ENCODE measurements around the gene CAPN15.
"Not testable (repeated sequence)": the region's sequence is repeated elsewhere in the genome, so short reads cannot be mapped to it uniquely, and the experiment has no call there.

Gene CAPN15

DNA sequence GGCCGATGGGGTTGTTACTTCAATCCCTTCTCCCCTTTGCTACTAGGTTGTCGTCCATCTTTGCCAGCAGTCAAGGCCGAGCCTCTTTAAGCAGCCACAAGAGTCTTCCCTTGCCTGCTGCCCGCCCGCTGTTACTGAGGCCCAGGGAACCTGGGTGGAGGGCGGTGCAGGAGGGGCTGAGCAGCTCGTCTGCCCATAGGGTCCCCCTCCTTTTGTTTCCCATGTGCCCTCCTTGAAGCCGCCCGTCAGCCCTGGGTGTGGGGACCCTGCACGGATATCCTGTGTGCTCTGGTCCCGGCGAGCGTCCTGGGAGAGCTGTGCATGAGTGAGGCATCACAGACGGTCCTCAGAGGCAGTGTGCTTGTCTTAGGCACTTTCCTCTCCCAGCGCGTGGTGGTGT, 37.9 kb upstream of the CAPN15 start:
- Histone ChIP-seq H3K9ac (no peak overlapping the region), H3K79me2 (ENCODE audit: insufficient read depth, low read depth) (no peaks in the 10 kb centered on the region), H3K27me3 (ENCODE audit: insufficient read depth, low read depth) (no peaks in the 10 kb centered on the region), H3K4me3 (IDR thresholded peaks at IDR 0.05; ENCODE audit: insufficient read depth, low read depth, low read length) (no peak overlapping the region), H4K20me1 (ENCODE audit: insufficient read depth) (no peaks in the 10 kb centered on the region), H3K36me3 (ENCODE audit: insufficient read depth) (no peaks in the 10 kb centered on the region), H3K4me2 (no peak overlapping the region), H2AFZ (ENCODE audit: low read depth) (no peak overlapping the region), H3K27ac (no peak overlapping the region), H3K4me1 (ENCODE audit: low read depth, poor library complexity, severe bottlenecking) (no peaks in the 10 kb centered on the region)
- TF ChIP-seq, protein P1, sequence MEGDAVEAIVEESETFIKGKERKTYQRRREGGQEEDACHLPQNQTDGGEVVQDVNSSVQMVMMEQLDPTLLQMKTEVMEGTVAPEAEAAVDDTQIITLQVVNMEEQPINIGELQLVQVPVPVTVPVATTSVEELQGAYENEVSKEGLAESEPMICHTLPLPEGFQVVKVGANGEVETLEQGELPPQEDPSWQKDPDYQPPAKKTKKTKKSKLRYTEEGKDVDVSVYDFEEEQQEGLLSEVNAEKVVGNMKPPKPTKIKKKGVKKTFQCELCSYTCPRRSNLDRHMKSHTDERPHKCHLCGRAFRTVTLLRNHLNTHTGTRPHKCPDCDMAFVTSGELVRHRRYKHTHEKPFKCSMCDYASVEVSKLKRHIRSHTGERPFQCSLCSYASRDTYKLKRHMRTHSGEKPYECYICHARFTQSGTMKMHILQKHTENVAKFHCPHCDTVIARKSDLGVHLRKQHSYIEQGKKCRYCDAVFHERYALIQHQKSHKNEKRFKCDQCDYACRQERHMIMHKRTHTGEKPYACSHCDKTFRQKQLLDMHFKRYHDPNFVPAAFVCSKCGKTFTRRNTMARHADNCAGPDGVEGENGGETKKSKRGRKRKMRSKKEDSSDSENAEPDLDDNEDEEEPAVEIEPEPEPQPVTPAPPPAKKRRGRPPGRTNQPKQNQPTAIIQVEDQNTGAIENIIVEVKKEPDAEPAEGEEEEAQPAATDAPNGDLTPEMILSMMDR (conservative IDR thresholded peaks at IDR 0.05; ENCODE audit: low read depth, low read length), result no peak

DNA sequence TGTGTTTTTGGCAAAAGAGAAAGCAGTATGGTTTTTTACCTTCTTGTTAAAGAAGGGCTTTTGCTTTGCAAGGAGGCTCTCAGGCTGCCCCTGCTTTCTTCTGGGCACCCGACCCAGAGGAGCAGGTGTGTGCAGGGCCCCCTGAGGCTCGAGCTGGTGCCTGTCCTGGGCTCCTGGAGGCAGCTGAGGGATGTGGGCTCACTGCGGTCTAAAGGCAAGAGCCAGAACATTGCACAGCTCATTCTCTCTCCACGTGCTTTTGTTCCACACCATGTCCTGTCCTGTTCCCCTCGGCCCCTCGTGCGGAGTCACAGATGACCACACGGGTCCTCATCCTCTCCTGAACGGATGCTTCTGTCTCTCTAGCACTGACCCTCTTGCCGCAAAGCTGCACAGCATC, 36.7 kb upstream of the CAPN15 start:
- no peaks in the 10 kb centered on the region for H4K20me1 ChIP-seq (ENCODE audit: insufficient read depth)
- TF ChIP-seq, protein P1 (conservative IDR thresholded peaks at IDR 0.05; ENCODE audit: low read depth, low read length), result no peak
- no peak overlapping the region for H3K9ac ChIP-seq
- H3K27me3 ChIP-seq (ENCODE audit: insufficient read depth, low read depth), result no peaks in the 10 kb centered on the region
- H2AFZ ChIP-seq (ENCODE audit: low read depth), result no peak overlapping the region
- no peak overlapping the region for H3K4me2 ChIP-seq
- no peak overlapping the region for H3K4me3 ChIP-seq (IDR thresholded peaks at IDR 0.05; ENCODE audit: insufficient read depth, low read depth, low read length)
- no peaks in the 10 kb centered on the region for H3K4me1 ChIP-seq (ENCODE audit: low read depth, poor library complexity, severe bottlenecking)
- no peaks in the 10 kb centered on the region for H3K36me3 ChIP-seq (ENCODE audit: insufficient read depth)
- no peak overlapping the region for H3K27ac ChIP-seq
- H3K79me2 ChIP-seq (ENCODE audit: insufficient read depth, low read depth), result no peaks in the 10 kb centered on the region

DNA sequence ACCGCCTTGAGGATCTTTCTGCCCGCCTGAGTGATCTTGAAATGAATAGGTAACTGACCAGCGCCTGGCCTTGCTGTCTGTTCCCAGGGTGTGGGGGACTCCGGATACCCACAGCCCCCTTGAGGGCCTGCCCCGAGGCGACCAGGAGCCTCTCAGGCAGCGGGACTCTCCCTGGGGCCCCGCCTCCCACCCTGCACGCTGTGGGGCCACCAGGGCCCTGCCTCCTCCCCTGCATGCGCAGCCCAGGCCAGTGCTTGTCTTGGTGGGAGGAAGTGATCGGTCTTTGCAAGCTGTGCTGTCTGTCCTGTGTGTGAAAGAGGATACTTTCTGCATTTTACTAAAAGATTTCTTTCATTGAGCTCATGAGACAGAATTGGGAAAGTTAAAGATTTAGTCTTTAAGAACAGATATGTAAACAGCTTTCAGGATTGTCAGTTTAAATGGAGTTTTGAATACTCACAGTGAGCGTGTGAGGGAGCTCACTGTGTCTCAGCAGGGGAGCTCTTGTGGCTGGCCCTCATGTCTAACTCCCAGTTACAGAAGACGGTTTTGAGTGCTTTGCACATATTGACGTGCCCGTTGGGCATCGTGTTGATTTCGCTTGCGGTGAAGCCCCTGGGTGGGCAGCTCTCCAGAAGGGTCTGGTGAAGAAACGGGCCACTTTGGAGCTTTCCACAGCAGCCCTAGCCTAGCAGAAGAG, 36.1 kb upstream of the CAPN15 start:
- no peaks in the 10 kb centered on the region for H3K79me2 ChIP-seq (ENCODE audit: insufficient read depth, low read depth)
- H4K20me1 ChIP-seq (ENCODE audit: insufficient read depth), result no peaks in the 10 kb centered on the region
- no peak overlapping the region for H3K27ac ChIP-seq
- TF ChIP-seq, protein P1 (conservative IDR thresholded peaks at IDR 0.05; ENCODE audit: low read depth, low read length), result no peak
- no peak overlapping the region for H3K4me3 ChIP-seq (IDR thresholded peaks at IDR 0.05; ENCODE audit: insufficient read depth, low read depth, low read length)
- H3K36me3 ChIP-seq (ENCODE audit: insufficient read depth), result no peaks in the 10 kb centered on the region
- no peak overlapping the region for H3K9ac ChIP-seq
- no peak overlapping the region for H2AFZ ChIP-seq (ENCODE audit: low read depth)
- no peaks in the 10 kb centered on the region for H3K4me1 ChIP-seq (ENCODE audit: low read depth, poor library complexity, severe bottlenecking)
- no peak overlapping the region for H3K4me2 ChIP-seq
- no peaks in the 10 kb centered on the region for H3K27me3 ChIP-seq (ENCODE audit: insufficient read depth, low read depth)

DNA sequence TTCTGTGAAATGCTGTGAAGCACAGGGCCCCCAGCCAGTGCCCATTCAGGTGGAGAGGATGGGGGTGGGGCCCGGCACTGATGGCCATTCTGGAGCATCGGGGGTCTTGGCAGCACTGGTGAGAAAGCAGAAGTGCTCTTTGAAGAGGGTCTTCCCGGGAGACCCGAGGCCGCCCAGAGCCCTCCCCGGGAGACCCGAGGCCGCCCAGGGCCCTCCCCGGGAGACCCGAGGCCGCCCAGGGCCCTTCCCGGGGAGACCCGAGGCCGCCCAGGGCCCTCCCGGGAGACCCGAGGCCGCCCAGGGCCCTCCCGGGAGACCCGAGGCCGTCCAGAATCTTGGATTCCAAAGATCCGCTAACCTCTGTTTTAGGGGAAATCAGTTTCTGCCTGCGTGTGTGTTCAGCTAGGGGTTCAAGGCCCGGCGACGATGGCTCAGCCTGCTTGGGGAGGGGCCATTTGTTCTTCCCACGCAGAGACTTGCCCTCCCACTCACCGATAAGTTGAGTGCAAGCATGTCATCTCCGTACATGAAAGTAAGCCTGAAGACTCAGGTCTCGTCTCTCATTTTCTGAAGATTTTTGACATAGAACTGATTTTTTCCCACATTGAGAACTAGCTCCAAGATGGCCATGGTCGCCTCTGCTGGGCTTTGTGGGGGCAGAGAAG, 35.2 kb upstream of the CAPN15 start:
- no peaks in the 10 kb centered on the region for H3K36me3 ChIP-seq (ENCODE audit: insufficient read depth)
- H3K4me2 ChIP-seq, result no peak overlapping the region
- no peaks in the 10 kb centered on the region for H3K4me1 ChIP-seq (ENCODE audit: low read depth, poor library complexity, severe bottlenecking)
- H3K27me3 ChIP-seq (ENCODE audit: insufficient read depth, low read depth), result no peaks in the 10 kb centered on the region
- H2AFZ ChIP-seq (ENCODE audit: low read depth), result no peak overlapping the region
- no peak overlapping the region for H3K27ac ChIP-seq
- TF ChIP-seq, protein P1 (conservative IDR thresholded peaks at IDR 0.05; ENCODE audit: low read depth, low read length), result no peak
- no peak overlapping the region for H3K4me3 ChIP-seq (IDR thresholded peaks at IDR 0.05; ENCODE audit: insufficient read depth, low read depth, low read length)
- no peak overlapping the region for H3K9ac ChIP-seq
- no peaks in the 10 kb centered on the region for H4K20me1 ChIP-seq (ENCODE audit: insufficient read depth)
- H3K79me2 ChIP-seq (ENCODE audit: insufficient read depth, low read depth), result no peaks in the 10 kb centered on the region

DNA sequence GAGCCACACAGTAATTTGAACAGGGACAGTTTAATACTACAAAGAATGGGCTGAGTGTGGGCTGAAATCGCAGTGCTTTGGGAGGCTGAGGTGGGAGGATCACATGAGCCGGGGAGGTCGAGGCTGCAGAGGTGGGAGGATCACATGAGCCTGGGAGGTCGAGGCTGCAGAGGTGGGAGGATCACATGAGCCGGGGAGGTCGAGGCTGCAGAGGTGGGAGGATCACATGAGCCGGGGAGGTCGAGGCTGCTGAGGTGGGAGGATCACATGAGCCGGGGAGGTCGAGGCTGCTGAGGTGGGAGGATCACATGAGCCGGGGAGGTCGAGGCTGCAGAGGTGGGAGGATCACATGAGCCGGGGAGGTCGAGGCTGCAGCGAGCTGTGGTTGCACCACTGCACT, 32.8 kb upstream of the CAPN15 start:
- not testable (repeated sequence) for H3K27ac ChIP-seq; H3K4me1 ChIP-seq (ENCODE audit: low read depth, poor library complexity, severe bottlenecking); H3K4me2 ChIP-seq; H2AFZ ChIP-seq (ENCODE audit: low read depth); H3K4me3 ChIP-seq (IDR thresholded peaks at IDR 0.05; ENCODE audit: insufficient read depth, low read depth, low read length); H3K27me3 ChIP-seq (ENCODE audit: insufficient read depth, low read depth); H3K79me2 ChIP-seq (ENCODE audit: insufficient read depth, low read depth); H4K20me1 ChIP-seq (ENCODE audit: insufficient read depth); H3K9ac ChIP-seq; H3K36me3 ChIP-seq (ENCODE audit: insufficient read depth)

All from KMS-11 (cell line).